Mucosa of descending colon (tissue), 3 donors: Measurements from ENCODE around the gene DEPDC1B. TPM values are rescaled to one million over a fixed set of nuclear protein-coding genes. Genes with fewer than 3 reads are reported as not detected.

Source experiments
- ATAC-seq: fragments of 200-7000 bp; cut with Tn5 transposase; one replicate; pipeline ENCODE4 v1.9.1; 2020; ENCODE audit warnings: mild to moderate bottlenecking, moderate library complexity
- DNase-seq, 3 donors: peaks; one replicate each; pipeline ENCODE4 v3.0.0-alpha.2; 2020
- H3K36me3 ChIP-seq: fragments of 200-600 bp; one replicate; pipeline ENCODE4 v1.8.0; 2021; ENCODE audit warnings: low read depth, mild to moderate bottlenecking
- H3K4me1 ChIP-seq: fragments of 200-600 bp; one replicate; pipeline ENCODE4 v1.8.0; 2021; ENCODE audit warnings: low read depth, mild to moderate bottlenecking
- H3K4me3 ChIP-seq: fragments of 200-600 bp; one replicate; pipeline ENCODE4 v1.8.0; 2021; ENCODE audit warnings: mild to moderate bottlenecking
- H3K9me3 ChIP-seq: fragments of 200-600 bp; one replicate; pipeline ENCODE4 v1.8.0; 2021; ENCODE audit warnings: mild to moderate bottlenecking
- CTCF ChIP-seq: fragments of 200-600 bp; IDR thresholded peaks from one replicate; pipeline ENCODE4 v1.8.0; 2022; ENCODE audit warnings: antibody characterized with exemption, mild to moderate bottlenecking
- intact Hi-C, 2 donors: fragments of 100-400 bp; cut with DNase I in 1 of 2; cut with micrococcal nuclease in 1 of 2; formaldehyde crosslinking; loops; one replicate each; pipeline versions ENCODE4 v1.11.0 to v1.11.1; 2022; cut with DNase I, micrococcal nuclease
- total RNA-seq, 3 donors: library from RNA; stranded (reverse); fragmentation: NEBNext Ultra II Directional in 2 of 3; extraction: Animal tissue kit (Norgen Biotek cat#: 25700) in 2 of 3; gene quantifications; one replicate each; pipeline versions ENCODE4 v1.2.1 to v1.2.4, GENCODE V29; 2021 to 2023
- donor health status: DM: no; HTN: no; CAD: no; lungs with moderate emphysema.
- donor health status: DM: no; HTN: no; CAD: no.
- donor health status: DM: no; HTN: yes; CAD: no.

The DEPDC1B gene
- total RNA-seq, 3 donors from 2014 or later: 3.4 to 9.8 (median 4.5) TPM

- H3K9me3 ChIP-seq: no peaks in the 10 kb centered on the region
- no peak for DNase-seq
- intact Hi-C loops: no loop called here
- no peak overlapping the region for H3K4me3 ChIP-seq
- no peak for ATAC-seq
- H3K36me3 ChIP-seq: no peaks in the 10 kb centered on the region
- TF ChIP-seq CTCF: no peak
- no peaks in the 10 kb centered on the region for H3K4me1 ChIP-seq
Measured at GRCh38 chr5:60550311-60550710, 149.7 kb downstream of the DEPDC1B start.

GRCh38 chr5:60549841-60550240 is 150.1 kb downstream of the DEPDC1B start:
- DNase-seq (no peak), ATAC-seq (no peak)
- H3K9me3 ChIP-seq: no peaks in the 10 kb centered on the region
- intact Hi-C loops: no loop called here
- H3K36me3 ChIP-seq: no peaks in the 10 kb centered on the region
- no peak for TF ChIP-seq CTCF
- H3K4me3 ChIP-seq: no peak overlapping the region
- H3K4me1 ChIP-seq: no peaks in the 10 kb centered on the region

Other genes starting within 250 kb of the DEPDC1B start
- 10 to 100 TPM in 2 of 3 donors, 1 to 10 TPM in 1; 8.9 to 33.7 (median 15.9) TPM for gene ELOVL7, start 144.1 kb upstream of the DEPDC1B start, total RNA-seq
- gene ERCC8, start 244.9 kb upstream of the DEPDC1B start, total RNA-seq: 1 to 10 TPM; 8.2 to 9.1 (median 8.8) TPM
- gene NDUFAF2, start 245.0 kb upstream of the DEPDC1B start, total RNA-seq: 10 to 100 TPM; 12.8 to 29.9 (median 19.5) TPM